HG02973 (cell line): ENCODE measurements around the gene IGF2R.
"Not testable (repeated sequence)": the region's sequence is repeated elsewhere in the genome, so short reads cannot be mapped to it uniquely, and the experiment has no call there.

Source experiments
- ATAC-seq: cut with Tn5 transposase; IDR thresholded peaks from one replicate; pipeline ENCODE4 v1.9.1; 2021; ENCODE audit warnings: moderate library complexity; ENCODE audit not compliant: unreplicated experiment

Gene IGF2R

GRCh38 chr6:159952289-159953005, 16.4 kb upstream of the IGF2R start:
- no peak for ATAC-seq

- ATAC-seq, result no peak
Observed at GRCh38 chr6:159953091-159953601, 15.7 kb upstream of the IGF2R start.

GRCh38 chr6:159955945-159956361, 12.9 kb upstream of the IGF2R start:
- no peak for ATAC-seq

GRCh38 chr6:159957071-159957673, 11.7 kb upstream of the IGF2R start:
- no peak for ATAC-seq

GRCh38 chr6:159959165-159959975, 9.5 kb upstream of the IGF2R start:
- peak; percentile 68 for ATAC-seq

GRCh38 chr6:159959976-159960384, 8.9 kb upstream of the IGF2R start:
- no peak for ATAC-seq

GRCh38 chr6:159960485-159960884, 8.4 kb upstream of the IGF2R start:
- ATAC-seq, result no peak

- no peak for ATAC-seq
Observed at GRCh38 chr6:159961528-159961927, 7.4 kb upstream of the IGF2R start.

GRCh38 chr6:159963111-159963510, 5.8 kb upstream of the IGF2R start:
- no peak for ATAC-seq

- no peak for ATAC-seq
Observed at GRCh38 chr6:159964046-159964445, 4.8 kb upstream of the IGF2R start.

GRCh38 chr6:159966339-159966738, 2.5 kb upstream of the IGF2R start:
- ATAC-seq, result no peak

GRCh38 chr6:159966981-159967380, 1.9 kb upstream of the IGF2R start:
- ATAC-seq, result no peak

- not testable (repeated sequence) for ATAC-seq
Observed at GRCh38 chr6:159967621-159968020, 1.3 kb upstream of the IGF2R start.

- ATAC-seq, result peak; percentile 30
Observed at GRCh38 chr6:159969204-159969912, 476 bp downstream of the IGF2R start.

- peak; percentile 29 for ATAC-seq
Observed at GRCh38 chr6:159969921-159970320, 1.0 kb downstream of the IGF2R start.

GRCh38 chr6:159970659-159971063, 1.8 kb downstream of the IGF2R start:
- no peak for ATAC-seq

- no peak for ATAC-seq
Observed at GRCh38 chr6:159971341-159972178, 2.7 kb downstream of the IGF2R start.

GRCh38 chr6:159972506-159973268, 3.8 kb downstream of the IGF2R start:
- ATAC-seq, result no peak

GRCh38 chr6:159973406-159973805, 4.5 kb downstream of the IGF2R start:
- ATAC-seq, result no peak
